ENCODE measurements around the gene GSTA4.
"Not testable (repeated sequence)": the region's sequence is repeated elsewhere in the genome, so short reads cannot be mapped to it uniquely, and the experiment has no call there.

DNA sequence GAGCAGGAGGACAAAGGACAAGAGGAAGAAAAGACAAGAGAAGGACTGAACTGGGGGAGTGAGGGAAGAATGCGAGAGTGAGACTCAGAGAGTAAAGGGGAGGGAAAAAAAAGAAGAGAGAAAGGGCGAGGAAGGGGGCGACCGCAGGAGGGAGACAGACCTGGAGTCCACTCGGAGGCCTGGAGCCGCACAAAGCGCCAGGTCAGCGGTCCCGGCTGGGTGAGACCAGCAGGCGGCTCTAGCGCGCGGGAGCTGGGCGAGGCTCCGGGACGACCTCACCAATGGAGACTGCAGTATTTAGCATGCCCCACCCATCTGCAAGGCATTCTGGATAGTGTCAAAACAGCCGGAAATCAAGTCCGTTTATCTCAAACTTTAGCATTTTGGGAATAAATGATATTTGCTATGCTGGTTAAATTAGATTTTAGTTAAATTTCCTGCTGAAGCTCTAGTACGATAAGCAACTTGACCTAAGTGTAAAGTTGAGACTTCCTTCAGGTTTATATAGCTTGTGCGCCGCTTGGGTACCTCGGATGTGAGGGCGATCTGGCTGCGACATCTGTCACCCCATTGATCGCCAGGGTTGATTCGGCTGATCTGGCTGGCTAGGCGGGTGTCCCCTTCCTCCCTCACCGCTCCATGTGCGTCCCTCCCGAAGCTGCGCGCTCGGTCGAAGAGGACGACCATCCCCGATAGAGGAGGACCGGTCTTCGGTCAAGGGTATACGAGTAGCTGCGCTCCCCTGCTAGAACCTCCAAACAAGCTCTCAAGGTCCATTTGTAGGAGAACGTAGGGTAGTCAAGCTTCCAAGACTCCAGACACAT lies at the start of gene GSTA4:
- peak; percentile 75 for TF ChIP-seq CTCF (IDR thresholded peaks at IDR 0.05; ENCODE audit: poor library complexity)
- TF ChIP-seq EZH2phosphoT487 (IDR thresholded peaks at IDR 0.05; ENCODE audit: low read depth, severe bottlenecking, unreplicated experiment); EZH2 (IDR thresholded peaks at IDR 0.05; ENCODE audit: borderline replicate concordance): not testable (repeated sequence)
